GM12801 (cell line): Measurements from ENCODE around the gene GAL3ST2.

Experiments
- TF ChIP-seq, protein P1 (sequence below): IDR thresholded peaks from one replicate; pipeline ENCODE4 v1.5.1; 2011; ENCODE audit warnings: control low read depth; ENCODE audit not compliant: insufficient read length; ENCODE audit errors: extremely low read depth

The GAL3ST2 gene

DNA sequence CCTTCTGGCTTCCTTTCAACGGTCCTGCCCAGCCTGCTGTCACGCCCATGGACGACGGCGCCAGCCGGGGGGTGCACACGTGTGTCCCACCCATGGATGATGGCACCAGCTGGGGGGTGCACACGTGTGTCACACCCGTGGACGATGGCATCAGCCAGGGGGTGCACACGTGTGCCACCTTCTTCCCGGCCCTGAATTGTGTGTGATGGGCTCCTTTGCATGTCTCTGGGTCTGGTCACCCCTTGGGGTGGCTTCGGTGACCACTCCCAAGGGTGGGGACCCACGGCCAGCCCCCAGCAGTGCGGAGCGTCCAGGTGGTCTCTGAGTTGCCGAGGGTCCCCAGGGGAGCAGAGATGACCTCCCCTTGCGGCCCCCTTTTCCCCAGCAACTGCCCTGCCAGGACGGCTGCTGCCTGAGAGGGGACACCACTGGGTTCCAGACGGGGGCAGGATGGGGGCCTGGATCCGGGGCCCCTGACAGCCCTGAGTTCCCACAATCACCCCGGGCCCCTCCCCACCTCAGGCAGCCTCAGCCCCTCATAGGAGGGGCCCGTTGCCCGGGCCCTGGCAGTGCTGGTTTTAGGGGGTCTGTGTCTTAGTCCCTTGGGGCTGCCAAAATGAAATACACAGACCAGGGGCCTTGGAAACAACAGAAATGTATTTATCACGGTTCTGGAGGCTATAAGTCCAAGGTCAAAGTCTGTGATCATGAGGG is 41.8 kb downstream of the GAL3ST2 start:
- TF ChIP-seq, protein P1, sequence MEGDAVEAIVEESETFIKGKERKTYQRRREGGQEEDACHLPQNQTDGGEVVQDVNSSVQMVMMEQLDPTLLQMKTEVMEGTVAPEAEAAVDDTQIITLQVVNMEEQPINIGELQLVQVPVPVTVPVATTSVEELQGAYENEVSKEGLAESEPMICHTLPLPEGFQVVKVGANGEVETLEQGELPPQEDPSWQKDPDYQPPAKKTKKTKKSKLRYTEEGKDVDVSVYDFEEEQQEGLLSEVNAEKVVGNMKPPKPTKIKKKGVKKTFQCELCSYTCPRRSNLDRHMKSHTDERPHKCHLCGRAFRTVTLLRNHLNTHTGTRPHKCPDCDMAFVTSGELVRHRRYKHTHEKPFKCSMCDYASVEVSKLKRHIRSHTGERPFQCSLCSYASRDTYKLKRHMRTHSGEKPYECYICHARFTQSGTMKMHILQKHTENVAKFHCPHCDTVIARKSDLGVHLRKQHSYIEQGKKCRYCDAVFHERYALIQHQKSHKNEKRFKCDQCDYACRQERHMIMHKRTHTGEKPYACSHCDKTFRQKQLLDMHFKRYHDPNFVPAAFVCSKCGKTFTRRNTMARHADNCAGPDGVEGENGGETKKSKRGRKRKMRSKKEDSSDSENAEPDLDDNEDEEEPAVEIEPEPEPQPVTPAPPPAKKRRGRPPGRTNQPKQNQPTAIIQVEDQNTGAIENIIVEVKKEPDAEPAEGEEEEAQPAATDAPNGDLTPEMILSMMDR, result no peak

DNA sequence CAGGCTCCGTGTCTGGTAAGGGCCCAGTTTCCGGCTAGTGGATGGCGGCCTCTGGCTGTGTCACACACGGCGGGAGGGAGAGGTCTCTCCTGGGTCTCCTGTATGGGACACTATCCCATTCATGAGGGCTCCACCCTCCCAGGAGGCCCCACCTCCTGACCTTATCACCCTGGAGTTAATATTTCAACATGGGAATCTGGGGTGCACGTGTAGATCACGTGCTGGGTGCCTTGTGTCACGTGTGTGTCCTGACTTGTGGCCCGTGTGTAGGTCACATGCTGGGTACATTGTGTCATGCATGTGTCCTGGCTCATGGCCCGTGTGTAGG is 42.3 kb downstream of the GAL3ST2 start:
- TF ChIP-seq, protein P1, result no peak

DNA sequence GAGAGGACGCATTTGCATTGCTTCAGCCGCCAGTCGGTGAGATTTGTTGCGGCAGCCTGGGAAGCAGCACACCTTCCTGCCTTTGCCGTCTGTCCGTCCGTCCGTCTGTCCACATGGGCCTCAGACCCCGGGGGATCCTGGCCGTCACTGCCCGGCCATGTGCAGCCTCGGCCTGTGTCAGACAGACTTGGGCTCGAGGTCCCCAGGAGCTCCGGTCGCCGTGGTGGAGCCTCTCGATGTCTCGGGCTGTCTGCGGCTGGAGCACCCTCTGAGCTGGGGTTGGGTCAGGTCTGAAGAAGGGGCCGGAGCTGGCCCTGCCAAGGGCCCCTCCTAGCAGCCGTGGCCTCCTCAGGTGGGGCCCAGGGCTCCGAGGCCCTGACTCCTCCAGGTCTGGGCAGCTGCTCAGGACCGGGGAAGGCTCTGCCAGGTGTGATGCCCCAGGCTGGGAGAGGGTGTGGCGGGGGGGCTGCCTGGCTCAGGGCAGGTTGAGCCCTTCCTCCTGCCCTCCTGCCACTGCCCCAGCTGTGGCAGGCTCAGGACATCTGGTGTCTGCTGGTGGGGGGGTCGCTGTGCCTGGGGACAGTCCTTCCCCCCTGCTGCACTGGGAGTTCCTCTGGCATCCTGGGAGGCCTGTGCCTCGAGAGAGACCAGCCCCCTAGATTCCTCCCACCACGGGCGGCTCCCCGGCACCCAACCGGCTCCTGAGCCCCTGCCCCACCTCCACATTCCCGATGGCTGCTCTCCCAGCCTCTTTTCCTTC is 44.2 kb downstream of the GAL3ST2 start:
- TF ChIP-seq, protein P1, result no peak

DNA sequence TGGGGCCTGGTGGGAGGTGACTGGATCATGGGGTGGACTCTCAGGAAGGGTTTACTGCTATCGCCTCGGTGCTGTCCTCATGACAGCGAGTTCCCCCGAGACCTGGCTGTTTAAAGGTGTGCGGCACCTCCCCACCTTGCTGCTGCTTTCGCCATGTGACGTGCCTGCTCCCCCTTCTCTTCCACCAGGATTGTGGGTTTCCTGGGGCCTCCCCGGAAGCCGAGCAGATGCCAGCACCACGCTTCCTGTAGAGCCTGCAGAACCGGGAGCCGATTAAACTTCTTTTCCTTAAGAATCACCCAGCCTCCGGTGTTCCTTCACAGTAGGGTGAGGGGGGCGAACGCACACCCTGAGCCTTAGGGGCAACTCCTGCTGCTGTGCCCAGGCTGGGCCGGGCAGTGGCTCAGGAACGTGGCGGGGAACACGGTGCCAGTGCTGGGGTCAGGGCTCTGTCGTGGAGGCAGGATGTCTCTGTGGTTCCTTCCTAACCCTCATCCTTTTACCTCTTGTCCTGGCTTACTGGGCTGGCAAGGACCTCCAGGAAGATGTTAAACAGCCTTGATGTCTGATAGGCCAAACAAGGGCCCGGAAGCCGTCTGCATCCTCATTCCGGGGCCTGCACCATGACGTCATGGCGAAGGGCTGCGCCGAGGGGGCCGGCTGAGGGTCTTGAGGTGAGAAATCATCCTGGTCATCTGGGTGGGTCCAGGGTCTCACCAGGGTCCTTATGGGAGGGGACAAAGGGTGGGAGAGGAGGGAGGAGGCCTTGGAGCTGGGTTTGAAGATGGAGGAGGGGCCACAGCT is 45.0 kb downstream of the GAL3ST2 start:
- TF ChIP-seq, protein P1, result no peak

DNA sequence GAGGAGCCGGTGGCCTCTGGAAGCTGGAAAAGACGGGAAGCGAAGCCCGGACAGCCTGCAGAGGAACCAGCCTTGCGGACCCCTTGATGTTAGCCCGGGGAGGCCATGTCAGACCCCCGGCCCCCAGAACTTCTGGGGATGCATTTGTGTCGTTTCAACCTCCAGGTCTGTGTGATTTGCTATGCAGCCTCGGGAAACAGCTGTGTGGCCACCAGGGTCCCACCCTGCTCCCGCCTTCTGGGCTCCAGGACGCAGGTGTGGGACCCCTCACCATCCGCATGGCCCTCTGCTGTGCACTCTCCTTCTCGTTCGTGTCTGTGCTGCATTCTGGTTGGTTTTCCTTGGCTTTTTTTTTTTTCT is 45.6 kb downstream of the GAL3ST2 start:
- TF ChIP-seq, protein P1, result no peak

DNA sequence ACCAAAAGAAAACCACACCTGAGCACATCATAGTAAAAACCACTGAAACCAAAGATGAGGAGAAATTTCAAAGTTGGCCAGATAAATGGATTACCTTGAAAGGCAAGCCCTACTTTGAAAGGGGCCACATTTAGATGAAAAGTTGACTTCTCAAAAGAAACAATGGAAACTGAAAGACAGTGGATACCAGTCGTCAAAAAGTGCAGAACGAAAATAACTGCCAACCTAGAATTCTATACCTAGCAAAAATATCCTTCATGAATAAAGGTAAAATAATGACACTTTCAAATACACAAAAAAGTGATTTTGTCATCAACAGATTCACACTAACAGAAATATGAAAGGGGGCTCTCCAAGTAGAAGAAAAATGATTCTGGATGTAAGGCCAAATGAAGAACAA is 50.8 kb downstream of the GAL3ST2 start:
- TF ChIP-seq, protein P1, result no peak

DNA sequence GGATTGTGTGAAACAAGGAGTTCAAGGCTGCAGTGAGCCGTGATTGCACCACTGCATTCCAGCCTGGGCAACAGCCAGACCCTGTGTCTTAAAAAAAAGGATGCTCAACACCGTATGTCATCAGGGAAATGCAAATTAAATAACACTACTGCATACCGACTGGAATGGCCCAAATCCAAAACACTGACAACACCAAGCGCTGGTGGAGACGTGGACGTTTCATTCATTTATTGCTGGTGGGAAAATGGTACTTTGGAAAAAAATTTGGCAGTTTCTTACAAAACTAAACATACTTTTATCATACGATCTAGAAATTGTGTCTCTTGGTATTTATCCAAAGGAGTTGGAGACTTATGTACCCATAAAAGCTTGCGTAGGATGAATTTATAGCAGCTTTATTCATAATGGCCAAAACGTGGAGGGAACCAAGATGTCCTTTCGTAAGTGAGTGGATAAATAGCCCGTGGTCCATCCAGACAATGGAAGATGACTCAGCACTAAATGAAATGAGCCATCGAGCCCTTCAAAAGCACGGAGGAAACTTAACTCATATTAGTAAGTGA is 56.6 kb downstream of the GAL3ST2 start:
- TF ChIP-seq, protein P1, result no peak
